ENCODE data around the gene BNIPL. TPM values are rescaled to one million over a fixed set of nuclear protein-coding genes. Genes with fewer than 3 reads are reported as not detected.

Gene BNIPL
- total and polyA plus RNA-seq, 2 of the 13 experiments (the other 11 are each of a cell fraction or from before 2014, with no cell fraction given): 0.40 to 1.1 TPM

- no peak; the same call in 1 of the 2 replicates for TF ChIP-seq KAT7 (CRISPR knock-in tag; IDR thresholded peaks at IDR 0.05; ENCODE audit: borderline replicate concordance)
- TF ChIP-seq ELF4 (CRISPR knock-in tag; IDR thresholded peaks at IDR 0.05; ENCODE audit: borderline replicate concordance): peak; percentile 24; the same call in 1 of the 2 replicates
- no peak for TF ChIP-seq ZNF235 (CRISPR knock-in tag; IDR thresholded peaks at IDR 0.05; ENCODE audit: borderline replicate concordance)
- peak; percentile 83 for TF ChIP-seq CREB1 (IDR thresholded peaks at IDR 0.05)
- TF ChIP-seq CREB1 (CRISPR knock-in tag; IDR thresholded peaks at IDR 0.05): peak; percentile 87
- TF ChIP-seq HNF4A (CRISPR knock-in tag; IDR thresholded peaks at IDR 0.05): peak; percentile 46
- TF ChIP-seq, protein P1, sequence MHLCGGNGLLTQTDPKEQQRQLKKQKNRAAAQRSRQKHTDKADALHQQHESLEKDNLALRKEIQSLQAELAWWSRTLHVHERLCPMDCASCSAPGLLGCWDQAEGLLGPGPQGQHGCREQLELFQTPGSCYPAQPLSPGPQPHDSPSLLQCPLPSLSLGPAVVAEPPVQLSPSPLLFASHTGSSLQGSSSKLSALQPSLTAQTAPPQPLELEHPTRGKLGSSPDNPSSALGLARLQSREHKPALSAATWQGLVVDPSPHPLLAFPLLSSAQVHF (CRISPR knock-in tag; IDR thresholded peaks at IDR 0.05): no peak
- TF ChIP-seq FOXA3 (CRISPR knock-in tag; IDR thresholded peaks at IDR 0.05): peak; percentile 31; the same call in 1 of the 2 replicates
- 0 out of 2 replicates have a peak, but pooled peaks have one; percentile 20 for TF ChIP-seq ZNF644 (CRISPR knock-in tag; IDR thresholded peaks at IDR 0.05; ENCODE audit: low read depth)
- no peak for TF ChIP-seq TEF (CRISPR knock-in tag; IDR thresholded peaks at IDR 0.05)
- TF ChIP-seq, protein P2, sequence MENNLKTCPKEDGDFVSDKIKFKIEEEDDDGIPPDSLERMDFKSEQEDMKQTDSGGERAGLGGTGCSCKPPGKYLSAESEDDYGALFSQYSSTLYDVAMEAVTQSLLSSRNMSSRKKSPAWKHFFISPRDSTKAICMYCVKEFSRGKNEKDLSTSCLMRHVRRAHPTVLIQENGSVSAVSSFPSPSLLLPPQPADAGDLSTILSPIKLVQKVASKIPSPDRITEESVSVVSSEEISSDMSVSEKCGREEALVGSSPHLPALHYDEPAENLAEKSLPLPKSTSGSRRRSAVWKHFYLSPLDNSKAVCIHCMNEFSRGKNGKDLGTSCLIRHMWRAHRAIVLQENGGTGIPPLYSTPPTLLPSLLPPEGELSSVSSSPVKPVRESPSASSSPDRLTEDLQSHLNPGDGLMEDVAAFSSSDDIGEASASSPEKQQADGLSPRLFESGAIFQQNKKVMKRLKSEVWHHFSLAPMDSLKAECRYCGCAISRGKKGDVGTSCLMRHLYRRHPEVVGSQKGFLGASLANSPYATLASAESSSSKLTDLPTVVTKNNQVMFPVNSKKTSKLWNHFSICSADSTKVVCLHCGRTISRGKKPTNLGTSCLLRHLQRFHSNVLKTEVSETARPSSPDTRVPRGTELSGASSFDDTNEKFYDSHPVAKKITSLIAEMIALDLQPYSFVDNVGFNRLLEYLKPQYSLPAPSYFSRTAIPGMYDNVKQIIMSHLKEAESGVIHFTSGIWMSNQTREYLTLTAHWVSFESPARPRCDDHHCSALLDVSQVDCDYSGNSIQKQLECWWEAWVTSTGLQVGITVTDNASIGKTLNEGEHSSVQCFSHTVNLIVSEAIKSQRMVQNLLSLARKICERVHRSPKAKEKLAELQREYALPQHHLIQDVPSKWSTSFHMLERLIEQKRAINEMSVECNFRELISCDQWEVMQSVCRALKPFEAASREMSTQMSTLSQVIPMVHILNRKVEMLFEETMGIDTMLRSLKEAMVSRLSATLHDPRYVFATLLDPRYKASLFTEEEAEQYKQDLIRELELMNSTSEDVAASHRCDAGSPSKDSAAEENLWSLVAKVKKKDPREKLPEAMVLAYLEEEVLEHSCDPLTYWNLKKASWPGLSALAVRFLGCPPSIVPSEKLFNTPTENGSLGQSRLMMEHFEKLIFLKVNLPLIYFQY (CRISPR knock-in tag; IDR thresholded peaks at IDR 0.05; ENCODE audit: borderline replicate concordance): no peak
- TF ChIP-seq, protein P3, sequence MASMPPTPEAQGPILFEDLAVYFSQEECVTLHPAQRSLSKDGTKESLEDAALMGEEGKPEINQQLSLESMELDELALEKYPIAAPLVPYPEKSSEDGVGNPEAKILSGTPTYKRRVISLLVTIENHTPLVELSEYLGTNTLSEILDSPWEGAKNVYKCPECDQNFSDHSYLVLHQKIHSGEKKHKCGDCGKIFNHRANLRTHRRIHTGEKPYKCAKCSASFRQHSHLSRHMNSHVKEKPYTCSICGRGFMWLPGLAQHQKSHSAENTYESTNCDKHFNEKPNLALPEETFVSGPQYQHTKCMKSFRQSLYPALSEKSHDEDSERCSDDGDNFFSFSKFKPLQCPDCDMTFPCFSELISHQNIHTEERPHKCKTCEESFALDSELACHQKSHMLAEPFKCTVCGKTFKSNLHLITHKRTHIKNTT (CRISPR knock-in tag; IDR thresholded peaks at IDR 0.05): no peak
- TF ChIP-seq, protein P4, sequence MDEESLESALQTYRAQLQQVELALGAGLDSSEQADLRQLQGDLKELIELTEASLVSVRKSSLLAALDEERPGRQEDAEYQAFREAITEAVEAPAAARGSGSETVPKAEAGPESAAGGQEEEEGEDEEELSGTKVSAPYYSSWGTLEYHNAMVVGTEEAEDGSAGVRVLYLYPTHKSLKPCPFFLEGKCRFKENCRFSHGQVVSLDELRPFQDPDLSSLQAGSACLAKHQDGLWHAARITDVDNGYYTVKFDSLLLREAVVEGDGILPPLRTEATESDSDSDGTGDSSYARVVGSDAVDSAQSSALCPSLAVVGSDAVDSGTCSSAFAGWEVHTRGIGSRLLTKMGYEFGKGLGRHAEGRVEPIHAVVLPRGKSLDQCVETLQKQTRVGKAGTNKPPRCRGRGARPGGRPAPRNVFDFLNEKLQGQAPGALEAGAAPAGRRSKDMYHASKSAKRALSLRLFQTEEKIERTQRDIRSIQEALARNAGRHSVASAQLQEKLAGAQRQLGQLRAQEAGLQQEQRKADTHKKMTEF (CRISPR knock-in tag; IDR thresholded peaks at IDR 0.05): no peak
- TF ChIP-seq ZNF746 (CRISPR knock-in tag; IDR thresholded peaks at IDR 0.05): no peak
- no peak for TF ChIP-seq SIX4 (CRISPR knock-in tag; IDR thresholded peaks at IDR 0.05)
- no peak for TF ChIP-seq ZNF577 (CRISPR knock-in tag; IDR thresholded peaks at IDR 0.05; ENCODE audit: borderline replicate concordance, low read depth)
- TF ChIP-seq PAWR (CRISPR knock-in tag; IDR thresholded peaks at IDR 0.05; ENCODE audit: borderline replicate concordance): no peak
- TF ChIP-seq HOXD1 (CRISPR knock-in tag; IDR thresholded peaks at IDR 0.05): peak; percentile 89
- TF ChIP-seq RBM22 (optimal IDR thresholded peaks at IDR 0.05; ENCODE audit: low read length): no peak
- peak; percentile 88; the same call in 1 of the 2 replicates for TF ChIP-seq HES4 (CRISPR knock-in tag; IDR thresholded peaks at IDR 0.05; ENCODE audit: borderline replicate concordance)
- no peak for TF ChIP-seq ZFAT (CRISPR knock-in tag; conservative IDR thresholded peaks at IDR 0.05)
- TF ChIP-seq NR2F6 (IDR thresholded peaks at IDR 0.05): no peak
- TF ChIP-seq NR2F6 (CRISPR knock-in tag; IDR thresholded peaks at IDR 0.05): no peak; the same call in 1 of the 2 replicates
Observed at GRCh38 chr1:151008244-151009205, 27.9 kb upstream of the BNIPL start, which contains the start of gene PRUNE1 (continued).
